Fibroblast of lung (primary cell): ENCODE data around the gene RIN1. TPM values are rescaled to one million over a fixed set of nuclear protein-coding genes. Genes with fewer than 3 reads are reported as not detected.

Experiments used
- DNase-seq, 2 donors: peaks; one replicate each; pipeline versions ENCODE4 v3.0.0 to v3.0.0-alpha.2; 2010; ENCODE audit warnings: low read depth in 2 of 2
- H2AFZ ChIP-seq: 2 replicates; pipeline ENCODE4 v1.5.1; 2012; ENCODE audit warnings: low read length, control low read depth, inconsistent platforms
- H3K27ac ChIP-seq: 2 replicates; pipeline ENCODE4 v1.5.1; 2011; ENCODE audit warnings: low read length, control low read depth; ENCODE audit not compliant: insufficient read depth
- H3K27me3 ChIP-seq: 2 replicates; pipeline ENCODE4 v1.5.1; 2011; ENCODE audit warnings: mild to moderate bottlenecking, low read length; ENCODE audit not compliant: control insufficient read depth, insufficient read depth
- H3K36me3 ChIP-seq: 2 replicates; pipeline ENCODE4 v1.5.1; 2011; ENCODE audit warnings: low read length; ENCODE audit not compliant: control insufficient read depth, insufficient read depth
- H3K4me1 ChIP-seq: 2 replicates; pipeline ENCODE4 v1.5.1; 2011; ENCODE audit warnings: low read length; ENCODE audit not compliant: control insufficient read depth, insufficient read depth; ENCODE audit errors: extremely low read depth
- H3K4me2 ChIP-seq: 2 replicates; pipeline ENCODE4 v1.5.1; 2011; ENCODE audit warnings: low read length, control low read depth; ENCODE audit not compliant: insufficient read depth; ENCODE audit errors: extremely low read depth
- H3K4me3 ChIP-seq, 4 experiments: fragments of 200-600 bp in 1 of 4; sonication (generic) in 1 of 4; replicated peaks in 1 of 4; 2 replicates each; pipeline ENCODE4 v1.5.1; 2011 to 2016; ENCODE audit warnings: low read length in 4 of 4, low read depth in 3 of 4, mild to moderate bottlenecking in 3 of 4, control low read depth in 2 of 4, inconsistent platforms in 1 of 4, mixed read lengths in 1 of 4; ENCODE audit not compliant: insufficient read depth in 1 of 4; ENCODE audit errors: control extremely low read depth in 1 of 4
- H3K79me2 ChIP-seq: 2 replicates; pipeline ENCODE4 v1.5.1; 2012; ENCODE audit warnings: mild to moderate bottlenecking, low read length, inconsistent platforms; ENCODE audit not compliant: control insufficient read depth, insufficient read depth
- H3K9ac ChIP-seq: 2 replicates; pipeline ENCODE4 v1.5.1; 2011; ENCODE audit warnings: mild to moderate bottlenecking, low read length, control low read depth; ENCODE audit not compliant: insufficient read depth
- H3K9me3 ChIP-seq: 2 replicates; pipeline ENCODE4 v1.5.1; 2012; ENCODE audit warnings: low read depth, low read length; ENCODE audit not compliant: control insufficient read depth, insufficient read depth
- H4K20me1 ChIP-seq: 2 replicates; pipeline ENCODE4 v1.5.1; 2011; ENCODE audit warnings: low read length; ENCODE audit not compliant: control insufficient read depth, insufficient read depth; ENCODE audit errors: extremely low read depth
- CTCF ChIP-seq, 2 donors: IDR thresholded peaks in 1 of 2; conservative IDR thresholded peaks in 1 of 2; 1 replicate in 1 of 2; 2 replicates in 1 of 2; pipeline ENCODE4 v1.5.1; 2011 to 2012; ENCODE audit warnings: low read length in 2 of 2, control low read depth in 1 of 2, inconsistent platforms in 1 of 2, low read depth in 1 of 2, mild to moderate bottlenecking in 1 of 2
- EZH2 ChIP-seq: IDR thresholded peaks from 2 replicates; pipeline ENCODE4 v1.5.1; 2012; ENCODE audit warnings: low read length, control low read depth, mild to moderate bottlenecking; ENCODE audit errors: missing control alignments
- polyA plus RNA-seq, 2 donors: library from polyadenylated mRNA; depleted of rRNA in 1 of 2; stranded (reverse) in 1 of 2; unstranded in 1 of 2; fragments of >200 nt; gene quantifications; 2 replicates each; pipeline ENCODE4 v1.2.1, GENCODE V29; 2011 to 2012; ENCODE audit warnings: missing spikeins in 1 of 2
- total RNA-seq: library from RNA; depleted of rRNA; stranded (reverse); fragments of >200 nt; gene quantifications from 2 replicates; pipeline ENCODE4 v1.2.1, GENCODE V29; 2014

RIN1 gene
- total and polyA plus RNA-seq, 2 donors (not counting 1 experiment from before 2014, with no cell fraction given) = 6.3 to 22.1 TPM

GRCh38 chr11:66316849-66317251, 19.4 kb downstream of the RIN1 start, which contains the start of gene CD248:
TSS of gene CD248 (minus strand) at chr11:66317044. CDS start at chr11:66317027, 17 bp downstream.
- no peaks in the 10 kb centered on the region for H3K27me3 ChIP-seq
- H3K27ac ChIP-seq = peak within 1 kb of the TSS; percentile 97
- peaks cover 33% of the 10 kb centered on the region for H3K79me2 ChIP-seq
- H4K20me1 ChIP-seq = no peaks in the 10 kb centered on the region
- no peaks in the 10 kb centered on the region for H3K9me3 ChIP-seq
- H3K4me2 ChIP-seq = peak within 1 kb of the TSS; percentile 99
- peak; percentile 66 to 89 for DNase-seq
- peak within 1 kb of the TSS; percentile 66 to 90 (median 82) for H3K4me3 ChIP-seq
- H3K4me1 ChIP-seq = peaks cover 19% of the 10 kb centered on the region
- H3K9ac ChIP-seq = peak within 1 kb of the TSS; percentile 85
- H3K36me3 ChIP-seq = peaks cover 7% of the 10 kb centered on the region
- no peak within 1 kb of the TSS for H2AFZ ChIP-seq
- no peak for TF ChIP-seq CTCF (conservative IDR thresholded peaks at IDR 0.05 in 1 of 2, IDR thresholded peaks at IDR 0.05 in 1 of 2; ENCODE audit: low read depth in 1 of 2, low read length in 2 of 2)
- TF ChIP-seq EZH2 = no peak

GRCh38 chr11:66315921-66316811, 20.1 kb downstream of the RIN1 start:
- H3K79me2 ChIP-seq = peaks cover 33% of the 10 kb centered on the region
- no peak overlapping the region for H2AFZ ChIP-seq
- peak overlapping the region; percentile 97 for H3K27ac ChIP-seq
- peaks cover 7% of the 10 kb centered on the region for H3K36me3 ChIP-seq
- H4K20me1 ChIP-seq = no peaks in the 10 kb centered on the region
- peak overlapping the region; percentile 66 to 90 (median 82) for H3K4me3 ChIP-seq
- no peak for DNase-seq
- TF ChIP-seq CTCF (conservative IDR thresholded peaks at IDR 0.05 in 1 of 2, IDR thresholded peaks at IDR 0.05 in 1 of 2; ENCODE audit: low read depth in 1 of 2, low read length in 2 of 2) = no peak
- no peak for TF ChIP-seq EZH2
- peaks cover 19% of the 10 kb centered on the region for H3K4me1 ChIP-seq
- H3K9ac ChIP-seq = peak overlapping the region; percentile 85
- H3K9me3 ChIP-seq = no peaks in the 10 kb centered on the region
- H3K27me3 ChIP-seq = no peaks in the 10 kb centered on the region
- peak overlapping the region; percentile 99 for H3K4me2 ChIP-seq

GRCh38 chr11:66315498-66315885, 20.7 kb downstream of the RIN1 start:
- H3K9me3 ChIP-seq = no peaks in the 10 kb centered on the region
- H3K9ac ChIP-seq = peak overlapping the region; percentile 85
- H3K4me3 ChIP-seq = peak overlapping the region; percentile 66 to 90 (median 82)
- H3K4me2 ChIP-seq = peak overlapping the region; percentile 99
- H3K4me1 ChIP-seq = peaks cover 19% of the 10 kb centered on the region
- no peak overlapping the region for H2AFZ ChIP-seq
- TF ChIP-seq CTCF (conservative IDR thresholded peaks at IDR 0.05 in 1 of 2, IDR thresholded peaks at IDR 0.05 in 1 of 2; ENCODE audit: low read depth in 1 of 2, low read length in 2 of 2) (no peak), EZH2 (no peak)
- DNase-seq = no peak
- H3K27me3 ChIP-seq = no peaks in the 10 kb centered on the region
- peaks cover 33% of the 10 kb centered on the region for H3K79me2 ChIP-seq
- no peaks in the 10 kb centered on the region for H4K20me1 ChIP-seq
- H3K27ac ChIP-seq = peak overlapping the region; percentile 97
- peaks cover 7% of the 10 kb centered on the region for H3K36me3 ChIP-seq
